Measurements from ENCODE around the gene FBXL2. TPM values are rescaled to one million over a fixed set of nuclear protein-coding genes. Genes with fewer than 3 reads are reported as not detected.

Gene FBXL2
- total RNA-seq, 4 donors from 2014 or later, result 5.4 to 10.9 (median 6.9) TPM

GRCh38 chr3:33433843-33434242 is 156.6 kb downstream of the FBXL2 start:
- H3K4me3 ChIP-seq, result no peak overlapping the region
- no peaks in the 10 kb centered on the region for H3K27me3 ChIP-seq
- TF ChIP-seq EP300 (IDR thresholded peaks at IDR 0.05) (no peak), CTCF (IDR thresholded peaks at IDR 0.05) (no peak), POLR2AphosphoS5 (IDR thresholded peaks at IDR 0.05) (no peak), POLR2A (IDR thresholded peaks at IDR 0.05; ENCODE audit: low read depth) (no peak)
- 46% methylated on average over 2 of the region's 2 CpGs for WGBS
- H3K36me3 ChIP-seq, result no peaks in the 10 kb centered on the region
- no peak for DNase-seq (ENCODE audit: extremely low spot score)
- H3K4me1 ChIP-seq, result peaks cover 64 to 88% (median 86%) of the 10 kb centered on the region in 4 donors
- H3K27ac ChIP-seq (replicated peaks in 1 of 4), result no peak overlapping the region
- intact Hi-C loops (cut with DNase I), result no loop called here
- H3K9me3 ChIP-seq, result no peaks in the 10 kb centered on the region

Small RNA genes lying within 50 kb of the gene (small RNA-seq; reads per million reads assigned to genes)
- 0 reads per million in 3 donors for gene RNU7-110P

Other genes starting within 250 kb of the FBXL2 start
- 10 to 100 TPM; 19.9 to 36.8 (median 30.3) TPM for gene GLB1, start 180.3 kb upstream of the FBXL2 start, total RNA-seq
- 1 to 10 TPM; 6.2 to 9.4 (median 7.0) TPM for gene TMPPE, start 180.3 kb upstream of the FBXL2 start, total RNA-seq
- gene CRTAP, start 163.4 kb upstream of the FBXL2 start, total RNA-seq, result 100 to 1,000 TPM; 187 to 282 (median 237) TPM
- gene SUSD5, start 58.6 kb upstream of the FBXL2 start, total RNA-seq, result 1 to 10 TPM in 3 of 4 donors, under 1 TPM in 1; 0.42 to 2.3 (median 1.3) TPM
- 10 to 100 TPM; 68.4 to 78.3 (median 76.9) TPM for gene UBP1, start 163.0 kb downstream of the FBXL2 start, total RNA-seq